ENCODE results near the gene ANKRD24. TPM values are rescaled to one million over a fixed set of nuclear protein-coding genes. Genes with fewer than 3 reads are reported as not detected.

The ANKRD24 gene
- total and polyA plus RNA-seq, 2 of the 13 experiments (the other 11 are each of a cell fraction or from before 2014, with no cell fraction given) = 0.13 to 0.24 TPM

GRCh38 chr19:4234142-4234861 lies 51.8 kb downstream of the ANKRD24 start (continued):
- TF ChIP-seq TGIF2 (CRISPR knock-in tag; IDR thresholded peaks at IDR 0.05) (no peak), ZNF878 (CRISPR knock-in tag; IDR thresholded peaks at IDR 0.05) (0 out of 2 replicates have a peak, but pooled peaks have one; percentile 14), ZNF792 (CRISPR knock-in tag; IDR thresholded peaks at IDR 0.05) (no peak), ZNF44 (CRISPR knock-in tag; IDR thresholded peaks at IDR 0.05) (no peak), ZNF749 (CRISPR knock-in tag; IDR thresholded peaks at IDR 0.05; ENCODE audit: borderline replicate concordance) (no peak), NFIC (IDR thresholded peaks at IDR 0.05; ENCODE audit: low read length) (no peak), RBM22 (optimal IDR thresholded peaks at IDR 0.05; ENCODE audit: low read length) (no peak), ZNF451 (CRISPR knock-in tag; IDR thresholded peaks at IDR 0.05) (no peak), FOXK1 (CRISPR knock-in tag; IDR thresholded peaks at IDR 0.05; ENCODE audit: borderline replicate concordance, low read depth) (0 out of 2 replicates have a peak, but pooled peaks have one; percentile 33), DNMT3B (CRISPR knock-in tag; conservative IDR thresholded peaks at IDR 0.05) (no peak), ZNF674 (CRISPR knock-in tag; IDR thresholded peaks at IDR 0.05; ENCODE audit: low read depth) (no peak), HOXD1 (CRISPR knock-in tag; IDR thresholded peaks at IDR 0.05) (peak; percentile 97), SNRNP70 (IDR thresholded peaks at IDR 0.05; ENCODE audit: low read depth, low read length) (no peak), KDM1A (CRISPR knock-in tag; IDR thresholded peaks at IDR 0.05) (no peak), PRDM15 (CRISPR knock-in tag; IDR thresholded peaks at IDR 0.05) (no peak), HNRNPH1 (optimal IDR thresholded peaks at IDR 0.05; ENCODE audit: low read depth, low read length) (no peak), ZNF639 (CRISPR knock-in tag; conservative IDR thresholded peaks at IDR 0.05) (no peak), TOPORS (CRISPR knock-in tag; IDR thresholded peaks at IDR 0.05) (no peak), LRRFIP1 (CRISPR knock-in tag; conservative IDR thresholded peaks at IDR 0.05) (no peak)
- TF ChIP-seq, protein P1, sequence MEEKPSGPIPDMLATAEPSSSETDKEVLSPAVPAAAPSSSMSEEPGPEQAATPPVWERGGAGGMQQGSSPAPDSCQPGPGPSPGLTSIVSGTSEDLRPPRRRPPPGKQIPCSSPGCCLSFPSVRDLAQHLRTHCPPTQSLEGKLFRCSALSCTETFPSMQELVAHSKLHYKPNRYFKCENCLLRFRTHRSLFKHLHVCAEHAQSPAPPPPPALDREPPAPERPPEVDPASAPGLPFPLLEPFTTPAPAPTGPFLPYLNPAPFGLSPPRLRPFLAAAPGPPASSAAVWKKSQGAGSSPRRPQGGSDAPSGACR (CRISPR knock-in tag; IDR thresholded peaks at IDR 0.05) = no peak; the same call in 1 of the 2 replicates
- TF ChIP-seq, protein P2, sequence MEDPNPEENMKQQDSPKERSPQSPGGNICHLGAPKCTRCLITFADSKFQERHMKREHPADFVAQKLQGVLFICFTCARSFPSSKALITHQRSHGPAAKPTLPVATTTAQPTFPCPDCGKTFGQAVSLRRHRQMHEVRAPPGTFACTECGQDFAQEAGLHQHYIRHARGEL (CRISPR knock-in tag; IDR thresholded peaks at IDR 0.05) = no peak
- TF ChIP-seq, protein P3, sequence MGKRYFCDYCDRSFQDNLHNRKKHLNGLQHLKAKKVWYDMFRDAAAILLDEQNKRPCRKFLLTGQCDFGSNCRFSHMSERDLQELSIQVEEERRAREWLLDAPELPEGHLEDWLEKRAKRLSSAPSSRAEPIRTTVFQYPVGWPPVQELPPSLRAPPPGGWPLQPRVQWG (CRISPR knock-in tag; IDR thresholded peaks at IDR 0.05; ENCODE audit: borderline replicate concordance, low read depth) = no peak
